Fibroblast of villous mesenchyme (primary cell): ENCODE results near the gene DNM3. TPM values are rescaled to one million over a fixed set of nuclear protein-coding genes. Genes with fewer than 3 reads are reported as not detected.

Source experiments
- small RNA-seq: library from RNA; depleted of rRNA; stranded (forward); fragments of <200 nt; gene quantifications from one replicate; pipeline ENCODE3, GENCODE V24; 2012
- total RNA-seq: library from RNA; depleted of rRNA; stranded (reverse); fragments of >200 nt; gene quantifications from 2 replicates; pipeline ENCODE4 v1.2.3, GENCODE V29; 2012

Gene DNM3
- total RNA-seq, 1 donor, result 2.2 TPM

Small RNA genes lying within 50 kb of the gene (small RNA-seq; reads per million reads assigned to genes)
- gene MIR199A2 (11.0 reads per million, percentile 90 among the genes with 10 or more reads in this experiment), gene RNU6-157P (not detected)

Other genes starting within 250 kb of the DNM3 start
- gene MYOCOS, start 219.3 kb upstream of the DNM3 start, total RNA-seq, result under 0.01 TPM in 1 of 2 replicates, not detected in the other
- gene MYOC, start 188.8 kb upstream of the DNM3 start, total RNA-seq, result not detected in 2 replicates
- 7.3 and 7.7 TPM in 2 replicates for gene VAMP4, start 99.4 kb upstream of the DNM3 start, total RNA-seq
- 11.9 and 13.0 TPM in 2 replicates for gene METTL13, start 59.8 kb upstream of the DNM3 start, total RNA-seq